K562 (cell line): ENCODE data around the gene ARHGAP22. TPM values are rescaled to one million over a fixed set of nuclear protein-coding genes. Genes with fewer than 3 reads are reported as not detected.

ENCODE experiments used
- E2F3 ChIP-seq: fragments of 250-450 bp; sonication (Bioruptor Pico); IDR thresholded peaks from 2 replicates; pipeline ENCODE4 v1.4.0; 2020; ENCODE audit warnings: mild to moderate bottlenecking
- HDAC6 ChIP-seq: IDR thresholded peaks from 2 replicates; pipeline ENCODE4 v1.6.1; 2012; ENCODE audit warnings: low read depth, mild to moderate bottlenecking, control low read depth, inconsistent platforms, low read length, moderate library complexity
- KLF16 ChIP-seq: IDR thresholded peaks from 2 replicates; pipeline ENCODE4 v1.6.1; 2016; ENCODE audit warnings: antibody characterized with exemption
- NEUROD1 ChIP-seq: fragments of 150-350 bp; IDR thresholded peaks from 2 replicates; pipeline ENCODE4 v1.6.1; 2014; ENCODE audit warnings: borderline replicate concordance, low read length, low read depth; ENCODE audit not compliant: partially characterized antibody
- TAF7 ChIP-seq: fragments of 450-650 bp; IDR thresholded peaks from 2 replicates; pipeline ENCODE4 v1.6.1; 2016; ENCODE audit warnings: missing genetic modification characterization, missing compliant biosample characterization
- TCFL5 ChIP-seq: fragments of 250-450 bp; sonication (Bioruptor Pico); conservative IDR thresholded peaks from 2 replicates; pipeline ENCODE4 v1.6.1; 2021; ENCODE audit warnings: mild to moderate bottlenecking, moderate library complexity, matching md5 sums
- ZKSCAN1 ChIP-seq: fragments of 150-350 bp; IDR thresholded peaks from 2 replicates; pipeline ENCODE4 v1.6.1; 2016; ENCODE audit warnings: low read depth, low read length
- ZNF146 ChIP-seq: IDR thresholded peaks from one replicate; pipeline ENCODE4 v1.6.1; 2018; ENCODE audit warnings: missing compliant biosample characterization; ENCODE audit not compliant: unreplicated experiment
- ZNF23 ChIP-seq: fragments of 250-450 bp; sonication (Bioruptor Pico); IDR thresholded peaks from 2 replicates; pipeline ENCODE4 v1.4.0; 2020; ENCODE audit warnings: mild to moderate bottlenecking
- ZNF445 ChIP-seq: fragments of 250-450 bp; sonication (Bioruptor Pico); IDR thresholded peaks from 2 replicates; pipeline ENCODE4 v1.4.0; 2020; ENCODE audit warnings: low read depth, mild to moderate bottlenecking, moderate library complexity
- ZNF589 ChIP-seq: fragments of 200-800 bp; sonication (Bioruptor generic); IDR thresholded peaks from 2 replicates; pipeline ENCODE4 v1.6.1; 2016; ENCODE audit warnings: low read depth, missing genetic modification characterization, missing compliant biosample characterization
- polyA plus RNA-seq, 8 experiments: library from polyadenylated mRNA; depleted of rRNA in 4 of 8; stranded (reverse) in 5 of 8; unstranded in 3 of 8; fragments of >200 nt; fragmentation: Nextera tagmentation in 2 of 8; fragmentation: Illumina TruSeq in 1 of 8; extraction: Ambion mirVana in 2 of 8; extraction: Trizol in 1 of 8; gene quantifications; 2 replicates each; pipeline versions ENCODE4 v1.2.1 to v1.2.3, GENCODE V29; 2011 to 2014; ENCODE audit warnings: inconsistent platforms in 1 of 8, missing spikeins in 1 of 8
- total RNA-seq, 7 experiments: library from RNA; depleted of rRNA in 6 of 7; stranded (reverse); fragments of >200 nt in 6 of 7; fragmentation: Illumina TruSeq in 2 of 7; extraction: Trizol in 2 of 7; gene quantifications; 2 replicates each; pipeline versions ENCODE4 v1.2.1 to v1.2.3, GENCODE V29; 2011 to 2021; ENCODE audit warnings: low replicate concordance in 1 of 7
- TF ChIP-seq, protein P1 (sequence below): fragments of 250-450 bp; sonication (Bioruptor Pico); IDR thresholded peaks from 2 replicates; pipeline ENCODE4 v1.5.0; 2020; ENCODE audit warnings: mild to moderate bottlenecking, borderline replicate concordance

The ARHGAP22 gene
- total and polyA plus RNA-seq, 9 of the 15 experiments (the other 6 are each of a cell fraction or from before 2014, with no cell fraction given), result 1.3 to 28.1 (median 12.7) TPM

DNA sequence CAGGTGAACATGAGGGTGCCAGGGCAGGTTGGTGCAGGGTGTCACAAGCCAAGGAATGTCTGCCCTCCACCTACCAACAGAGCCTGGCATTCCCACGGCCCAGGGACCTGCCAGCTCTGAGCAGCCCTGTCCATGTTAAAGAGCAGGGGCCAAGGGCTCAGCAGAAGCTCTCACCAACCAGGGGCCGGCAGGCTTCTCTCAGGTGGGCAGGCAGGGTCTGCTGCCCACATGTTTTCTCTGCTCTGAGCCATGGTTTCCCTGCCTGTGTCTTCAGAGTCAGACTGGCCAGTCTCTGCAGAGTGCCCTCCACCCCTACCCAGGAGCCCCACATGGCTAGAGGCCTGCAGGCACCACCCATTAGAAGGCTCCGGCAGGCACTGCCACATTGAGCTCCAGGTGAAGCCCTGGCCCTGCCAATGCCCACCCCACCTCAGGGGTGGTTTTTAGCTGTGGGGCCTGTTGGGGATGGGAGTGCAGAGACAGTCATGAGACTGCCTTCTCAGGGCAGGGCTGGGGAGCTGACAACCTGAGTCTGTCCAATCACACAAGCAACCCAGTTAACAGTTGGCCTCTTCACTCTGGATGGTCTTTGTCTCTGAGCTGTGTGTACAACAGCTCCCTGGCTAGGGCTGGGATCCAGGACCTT, 135.9 kb downstream of the ARHGAP22 start (continued):
- TF ChIP-seq E2F3 (CRISPR knock-in tag) (peak; percentile 68; the same call in 1 of the 2 replicates), ZNF589 (CRISPR knock-in tag) (0 out of 2 replicates have a peak, but pooled peaks have one; percentile 9), ZNF445 (no peak), TCFL5 (CRISPR knock-in tag) (0 out of 2 replicates have a peak, but pooled peaks have one; percentile 38), ZKSCAN1 (no peak), KLF16 (no peak), ZNF23 (CRISPR knock-in tag) (no peak), HDAC6 (no peak), TAF7 (tag) (peak; percentile 12; the same call in 1 of the 2 replicates), ZNF146 (CRISPR knock-in tag) (no peak), NEUROD1 (peak; percentile 25)
- TF ChIP-seq, protein P1, sequence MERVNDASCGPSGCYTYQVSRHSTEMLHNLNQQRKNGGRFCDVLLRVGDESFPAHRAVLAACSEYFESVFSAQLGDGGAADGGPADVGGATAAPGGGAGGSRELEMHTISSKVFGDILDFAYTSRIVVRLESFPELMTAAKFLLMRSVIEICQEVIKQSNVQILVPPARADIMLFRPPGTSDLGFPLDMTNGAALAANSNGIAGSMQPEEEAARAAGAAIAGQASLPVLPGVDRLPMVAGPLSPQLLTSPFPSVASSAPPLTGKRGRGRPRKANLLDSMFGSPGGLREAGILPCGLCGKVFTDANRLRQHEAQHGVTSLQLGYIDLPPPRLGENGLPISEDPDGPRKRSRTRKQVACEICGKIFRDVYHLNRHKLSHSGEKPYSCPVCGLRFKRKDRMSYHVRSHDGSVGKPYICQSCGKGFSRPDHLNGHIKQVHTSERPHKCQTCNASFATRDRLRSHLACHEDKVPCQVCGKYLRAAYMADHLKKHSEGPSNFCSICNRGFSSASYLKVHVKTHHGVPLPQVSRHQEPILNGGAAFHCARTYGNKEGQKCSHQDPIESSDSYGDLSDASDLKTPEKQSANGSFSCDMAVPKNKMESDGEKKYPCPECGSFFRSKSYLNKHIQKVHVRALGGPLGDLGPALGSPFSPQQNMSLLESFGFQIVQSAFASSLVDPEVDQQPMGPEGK (CRISPR knock-in tag), result 0 out of 2 replicates have a peak, but pooled peaks have one; percentile 65
